Measurements from ENCODE around the gene OPRD1.

Gene OPRD1

DNA sequence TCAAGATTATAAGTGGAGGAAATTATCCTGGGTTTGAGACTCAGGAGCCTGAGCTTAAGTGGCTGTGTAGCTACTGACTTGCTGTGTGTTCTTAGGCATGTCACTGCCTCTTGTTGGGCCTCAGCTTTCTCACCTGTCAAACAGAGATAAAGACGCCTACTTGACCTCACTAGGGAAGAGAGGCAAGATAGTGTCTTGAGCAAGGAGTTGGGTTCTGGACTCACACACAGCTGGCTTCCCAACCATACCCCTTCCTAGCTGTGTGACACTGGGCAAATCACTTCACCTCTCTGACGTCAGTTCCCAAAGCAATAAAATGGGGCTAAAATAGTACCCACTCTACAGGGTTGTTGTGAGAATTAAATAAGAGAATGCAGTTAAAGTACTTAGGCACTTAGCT, 90.8 kb downstream of the OPRD1 start:
- no peak for DNase-seq (ENCODE audit: extremely low read depth, low read depth)
- TF ChIP-seq, protein P1, sequence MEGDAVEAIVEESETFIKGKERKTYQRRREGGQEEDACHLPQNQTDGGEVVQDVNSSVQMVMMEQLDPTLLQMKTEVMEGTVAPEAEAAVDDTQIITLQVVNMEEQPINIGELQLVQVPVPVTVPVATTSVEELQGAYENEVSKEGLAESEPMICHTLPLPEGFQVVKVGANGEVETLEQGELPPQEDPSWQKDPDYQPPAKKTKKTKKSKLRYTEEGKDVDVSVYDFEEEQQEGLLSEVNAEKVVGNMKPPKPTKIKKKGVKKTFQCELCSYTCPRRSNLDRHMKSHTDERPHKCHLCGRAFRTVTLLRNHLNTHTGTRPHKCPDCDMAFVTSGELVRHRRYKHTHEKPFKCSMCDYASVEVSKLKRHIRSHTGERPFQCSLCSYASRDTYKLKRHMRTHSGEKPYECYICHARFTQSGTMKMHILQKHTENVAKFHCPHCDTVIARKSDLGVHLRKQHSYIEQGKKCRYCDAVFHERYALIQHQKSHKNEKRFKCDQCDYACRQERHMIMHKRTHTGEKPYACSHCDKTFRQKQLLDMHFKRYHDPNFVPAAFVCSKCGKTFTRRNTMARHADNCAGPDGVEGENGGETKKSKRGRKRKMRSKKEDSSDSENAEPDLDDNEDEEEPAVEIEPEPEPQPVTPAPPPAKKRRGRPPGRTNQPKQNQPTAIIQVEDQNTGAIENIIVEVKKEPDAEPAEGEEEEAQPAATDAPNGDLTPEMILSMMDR (IDR thresholded peaks at IDR 0.05; ENCODE audit: low read depth, low read length) = no peak

DNA sequence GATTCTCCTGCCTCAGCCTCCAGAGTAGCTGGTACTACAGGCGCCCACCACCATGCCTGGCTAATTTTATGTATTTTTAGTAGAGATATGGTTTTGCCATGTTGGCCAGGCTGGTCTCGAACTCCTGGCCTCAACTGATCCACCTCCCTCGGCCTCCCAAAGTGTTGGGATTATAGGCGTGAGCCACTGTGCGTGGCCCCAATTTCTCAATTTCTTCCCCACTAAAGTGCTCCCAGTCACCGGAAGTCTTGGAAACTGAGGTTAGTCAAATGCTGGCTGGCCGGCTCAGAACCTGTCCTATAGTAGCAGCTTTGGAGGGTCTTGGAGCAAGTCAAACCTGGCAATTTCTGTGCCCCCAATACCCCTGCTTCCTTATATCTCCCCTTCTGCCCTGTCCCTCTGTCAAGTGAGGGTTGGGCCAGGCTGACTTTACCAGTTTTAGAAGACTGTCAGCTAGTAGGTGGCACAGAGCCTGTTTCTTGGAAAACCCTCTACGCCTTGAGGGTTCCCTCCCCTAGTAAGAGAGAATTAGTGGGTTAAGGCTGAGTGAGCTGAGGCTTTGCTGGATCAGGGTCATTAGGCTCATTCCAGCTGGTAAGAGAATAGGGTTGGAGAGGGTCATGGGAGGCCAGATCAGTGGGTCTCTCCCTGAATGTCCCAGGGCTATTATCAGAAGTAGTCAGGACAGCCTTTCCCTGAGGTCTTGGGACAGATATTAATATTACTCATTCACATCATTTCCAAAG, 94.1 kb downstream of the OPRD1 start:
- no peak for DNase-seq (ENCODE audit: extremely low read depth, low read depth)
- TF ChIP-seq, protein P1 (IDR thresholded peaks at IDR 0.05; ENCODE audit: low read depth, low read length) = no peak

- DNase-seq (ENCODE audit: extremely low read depth, low read depth) = no peak
Measured at GRCh38 chr1:28909198-28909597, 97.2 kb downstream of the OPRD1 start.

GRCh38 chr1:28910379-28911115, 98.6 kb downstream of the OPRD1 start:
- TF ChIP-seq, protein P1 (IDR thresholded peaks at IDR 0.05; ENCODE audit: low read depth, low read length) = no peak
- no peak for DNase-seq (ENCODE audit: extremely low read depth, low read depth)

More at GRCh38 chr1:28909198-28909597, 97.2 kb downstream of the OPRD1 start:
- TF ChIP-seq, protein P1 (IDR thresholded peaks at IDR 0.05; ENCODE audit: low read depth, low read length) = no peak

DNA sequence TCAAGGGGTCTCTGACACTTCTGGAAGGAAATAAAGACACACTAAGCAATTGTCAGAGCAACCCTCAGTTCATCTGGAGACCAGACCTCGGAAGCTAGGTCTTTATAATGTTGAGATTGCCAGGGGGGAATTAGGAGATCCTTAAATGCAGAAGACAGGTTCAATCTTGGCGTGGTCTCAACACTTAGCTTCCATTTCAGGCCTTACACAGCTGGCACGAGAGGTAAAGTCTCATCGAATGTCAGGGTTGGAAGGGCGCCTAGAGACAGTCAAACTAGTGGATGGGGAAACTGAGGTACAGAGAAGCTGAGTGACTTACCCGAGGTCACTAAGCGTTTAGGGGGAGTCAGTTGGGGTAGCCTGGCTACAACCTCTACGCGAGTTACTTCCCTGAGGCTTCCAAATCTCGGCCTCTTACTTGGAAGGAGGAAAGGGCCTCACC, 101.8 kb downstream of the OPRD1 start:
- no peak for DNase-seq (ENCODE audit: extremely low read depth, low read depth)
- TF ChIP-seq, protein P1 (IDR thresholded peaks at IDR 0.05; ENCODE audit: low read depth, low read length) = no peak

- TF ChIP-seq, protein P1 (IDR thresholded peaks at IDR 0.05; ENCODE audit: low read depth, low read length) = no peak
- peak; percentile 59 for DNase-seq (ENCODE audit: extremely low read depth, low read depth)
Measured at GRCh38 chr1:28914228-28915030, 102.5 kb downstream of the OPRD1 start, which contains the start of gene EPB41. Gene EPB41, plus strand, starts transcription at chr1:28914569. Its CDS starts 72,869 bp downstream, at chr1:28987438.
